GM18861 (cell line): Measurements from ENCODE around the gene ZNF81.
"Not testable (repeated sequence)": the region's sequence is repeated elsewhere in the genome, so short reads cannot be mapped to it uniquely, and the experiment has no call there.

ENCODE experiments used
- ATAC-seq: cut with Tn5 transposase; IDR thresholded peaks from one replicate; pipeline ENCODE4 v1.9.1; 2021; ENCODE audit not compliant: unreplicated experiment

Gene ZNF81

GRCh38 chrX:47931970-47932369 is 95.3 kb downstream of the ZNF81 start:
- ATAC-seq = not testable (repeated sequence)

- no peak for ATAC-seq
These were observed 97.2 kb downstream of the ZNF81 start for GRCh38 chrX:47933946-47934345.

- ATAC-seq = no peak
These were observed 99.7 kb downstream of the ZNF81 start for GRCh38 chrX:47936224-47936939.

- ATAC-seq = no peak
These were observed 100.2 kb downstream of the ZNF81 start for GRCh38 chrX:47936940-47937317.

- ATAC-seq = no peak
These were observed 103.7 kb downstream of the ZNF81 start for GRCh38 chrX:47940448-47940847.

- ATAC-seq = no peak
These were observed 104.7 kb downstream of the ZNF81 start for GRCh38 chrX:47941423-47941822.

GRCh38 chrX:47955295-47955694 is 118.6 kb downstream of the ZNF81 start:
- ATAC-seq = not testable (repeated sequence)

GRCh38 chrX:47956016-47956415 is 119.3 kb downstream of the ZNF81 start:
- ATAC-seq = no peak

GRCh38 chrX:47958206-47958605 is 121.5 kb downstream of the ZNF81 start:
- ATAC-seq = not testable (repeated sequence)

GRCh38 chrX:47958761-47959342 is 122.2 kb downstream of the ZNF81 start:
- no peak for ATAC-seq

GRCh38 chrX:47960406-47960805 is 123.7 kb downstream of the ZNF81 start:
- no peak for ATAC-seq

GRCh38 chrX:47961830-47962229 is 125.1 kb downstream of the ZNF81 start:
- ATAC-seq = not testable (repeated sequence)

- not testable (repeated sequence) for ATAC-seq
These were observed 128.8 kb downstream of the ZNF81 start for GRCh38 chrX:47965526-47965925.
